ENCODE data around the gene SLC17A5.
"Not testable (repeated sequence)": the region's sequence is repeated elsewhere in the genome, so short reads cannot be mapped to it uniquely, and the experiment has no call there.

SLC17A5 gene

GRCh38 chr6:73653571-73654424 is at the start of gene SLC17A5:
Gene SLC17A5 (minus strand): TSS chr6:73653992. CDS start chr6:73653886, 106 bp downstream.
- peak; percentile 93 for DNase-seq

- no peak for DNase-seq
Observed at GRCh38 chr6:73703466-73703865, 49.7 kb upstream of the SLC17A5 start.

GRCh38 chr6:73702444-73702843 is 48.7 kb upstream of the SLC17A5 start:
- DNase-seq, result no peak

GRCh38 chr6:73699676-73700459 is 46.1 kb upstream of the SLC17A5 start:
- DNase-seq, result no peak

GRCh38 chr6:73696966-73697655 is 43.3 kb upstream of the SLC17A5 start:
- no peak for DNase-seq

GRCh38 chr6:73695619-73696421 is 42.0 kb upstream of the SLC17A5 start, which contains the start of gene CD109:
Gene CD109 (plus strand): TSS chr6:73696203. CDS start chr6:73696216, 13 bp downstream.
- peak; percentile 75 for DNase-seq

- DNase-seq, result no peak
Observed at GRCh38 chr6:73694711-73695411, 41.1 kb upstream of the SLC17A5 start.

- no peak for DNase-seq
Observed at GRCh38 chr6:73691512-73691911, 37.7 kb upstream of the SLC17A5 start.

GRCh38 chr6:73690056-73690455 is 36.3 kb upstream of the SLC17A5 start:
- no peak for DNase-seq

GRCh38 chr6:73688351-73688750 is 34.6 kb upstream of the SLC17A5 start:
- no peak for DNase-seq

GRCh38 chr6:73683574-73683973 is 29.8 kb upstream of the SLC17A5 start:
- DNase-seq, result not testable (repeated sequence)

- DNase-seq, result no peak
Observed at GRCh38 chr6:73680289-73680918, 26.6 kb upstream of the SLC17A5 start.

- DNase-seq, result not testable (repeated sequence)
Observed at GRCh38 chr6:73679846-73680245, 26.1 kb upstream of the SLC17A5 start.

- DNase-seq, result no peak
Observed at GRCh38 chr6:73679009-73679408, 25.2 kb upstream of the SLC17A5 start.

GRCh38 chr6:73675466-73676098 is 21.8 kb upstream of the SLC17A5 start:
- DNase-seq, result peak; percentile 66

GRCh38 chr6:73671911-73672685 is 18.3 kb upstream of the SLC17A5 start:
- DNase-seq, result no peak

GRCh38 chr6:73669005-73669404 is 15.2 kb upstream of the SLC17A5 start:
- no peak for DNase-seq

GRCh38 chr6:73667798-73668197 is 14.0 kb upstream of the SLC17A5 start:
- DNase-seq, result no peak

GRCh38 chr6:73666393-73666792 is 12.6 kb upstream of the SLC17A5 start:
- DNase-seq, result no peak
